Stromal cell of bone marrow (primary cell): ENCODE data around the gene NPR1.
"Not testable (repeated sequence)": the region's sequence is repeated elsewhere in the genome, so short reads cannot be mapped to it uniquely, and the experiment has no call there.

Experiments used
- DNase-seq: peaks from one replicate; pipeline ENCODE4 v3.0.0-alpha.2; 2012; ENCODE audit warnings: low read depth

The NPR1 gene

GRCh38 chr1:153678519-153679336, at the start of gene NPR1:
TSS of gene NPR1 (plus strand) at chr1:153678688. CDS start at chr1:153679109, 421 bp downstream.
- no peak for DNase-seq

- no peak for DNase-seq
Measured at GRCh38 chr1:153629343-153629665, 49.2 kb upstream of the NPR1 start.

GRCh38 chr1:153629971-153630370, 48.5 kb upstream of the NPR1 start:
- no peak for DNase-seq

- no peak for DNase-seq
Measured at GRCh38 chr1:153630384-153630783, 48.1 kb upstream of the NPR1 start.

GRCh38 chr1:153631047-153632022, 47.2 kb upstream of the NPR1 start:
- no peak for DNase-seq

GRCh38 chr1:153633161-153633753, 45.2 kb upstream of the NPR1 start:
- no peak for DNase-seq

GRCh38 chr1:153633754-153634665, 44.5 kb upstream of the NPR1 start, which contains the start of gene CHTOP:
TSS of gene CHTOP (plus strand) at chr1:153634066. CDS start at chr1:153636589, 2,523 bp downstream.
- DNase-seq: peak; percentile 96

- no peak for DNase-seq
Measured at GRCh38 chr1:153635872-153636271, 42.6 kb upstream of the NPR1 start.

GRCh38 chr1:153636312-153636711, 42.2 kb upstream of the NPR1 start:
- DNase-seq: no peak

- no peak for DNase-seq
Measured at GRCh38 chr1:153638261-153638660, 40.2 kb upstream of the NPR1 start.

GRCh38 chr1:153639280-153639679, 39.2 kb upstream of the NPR1 start:
- no peak for DNase-seq

GRCh38 chr1:153640213-153640612, 38.3 kb upstream of the NPR1 start:
- DNase-seq: not testable (repeated sequence)

GRCh38 chr1:153640861-153641260, 37.6 kb upstream of the NPR1 start:
- no peak for DNase-seq

- DNase-seq: no peak
Measured at GRCh38 chr1:153642161-153642560, 36.3 kb upstream of the NPR1 start.

GRCh38 chr1:153643100-153643499, 35.4 kb upstream of the NPR1 start:
- DNase-seq: no peak

GRCh38 chr1:153643816-153644215, 34.7 kb upstream of the NPR1 start:
- no peak for DNase-seq

GRCh38 chr1:153646672-153647345, 31.7 kb upstream of the NPR1 start:
- DNase-seq: no peak

- DNase-seq: no peak
Measured at GRCh38 chr1:153647346-153647714, 31.2 kb upstream of the NPR1 start.

- no peak for DNase-seq
Measured at GRCh38 chr1:153648000-153648643, 30.4 kb upstream of the NPR1 start.

- DNase-seq: no peak
Measured at GRCh38 chr1:153649137-153649862, 29.2 kb upstream of the NPR1 start.
